Skeletal muscle tissue (tissue), 4 donors: ENCODE results near the gene USB1. TPM values are rescaled to one million over a fixed set of nuclear protein-coding genes. Genes with fewer than 3 reads are reported as not detected.

Experiments
- H3K27ac ChIP-seq: one replicate; pipeline ENCODE4 v1.7.0; 2013; ENCODE audit warnings: mild to moderate bottlenecking, low read depth, low read length, inconsistent platforms
- H3K27me3 ChIP-seq, 3 donors: one replicate each; pipeline ENCODE4 v1.7.0; 2013; ENCODE audit warnings: low read length in 3 of 3; ENCODE audit not compliant: control insufficient read depth in 3 of 3, insufficient read depth in 3 of 3
- H3K36me3 ChIP-seq, 3 donors: one replicate each; pipeline ENCODE4 v1.7.0; 2013; ENCODE audit warnings: low read length in 3 of 3; ENCODE audit not compliant: control insufficient read depth in 3 of 3, insufficient read depth in 3 of 3
- H3K4me1 ChIP-seq, 3 donors: one replicate each; pipeline ENCODE4 v1.7.0; 2013; ENCODE audit warnings: low read length in 3 of 3, mild to moderate bottlenecking in 3 of 3; ENCODE audit not compliant: control insufficient read depth in 3 of 3, insufficient read depth in 3 of 3
- H3K4me3 ChIP-seq, 3 donors: one replicate each; pipeline ENCODE4 v1.7.0; 2013; ENCODE audit warnings: low read length in 3 of 3
- H3K9ac ChIP-seq, 3 donors: one replicate each; pipeline ENCODE4 v1.7.0; 2013; ENCODE audit warnings: low read length in 3 of 3, mild to moderate bottlenecking in 3 of 3, moderate library complexity in 2 of 3, low read depth in 1 of 3
- H3K9me3 ChIP-seq, 3 donors: one replicate each; pipeline ENCODE4 v1.7.0; 2013; ENCODE audit warnings: low read length in 3 of 3; ENCODE audit not compliant: control insufficient read depth in 3 of 3
- total RNA-seq: library from RNA; depleted of rRNA; stranded (reverse); fragments of >200 nt; gene quantifications from one replicate; pipeline ENCODE4 v1.2.3, GENCODE V29; 2014
- donor health status: Osteomylitis.

The USB1 gene
- total RNA-seq, 1 donor from 2014 or later: 2.1 TPM

- Histone ChIP-seq H3K36me3 (peaks cover 0 to 2% (median 0%) of the 10 kb centered on the region in 3 donors), H3K4me3 (no peak overlapping the region), H3K27ac (no peak overlapping the region), H3K9ac (no peak overlapping the region), H3K4me1 (peaks cover 57 to 69% (median 67%) of the 10 kb centered on the region in 3 donors), H3K27me3 (no peaks in the 10 kb centered on the region), H3K9me3 (no peaks in the 10 kb centered on the region)
Measured at GRCh38 chr16:58030136-58030840, 29.1 kb downstream of the USB1 start.

GRCh38 chr16:58031016-58031800, 30.0 kb downstream of the USB1 start:
- Histone ChIP-seq H3K27me3 (no peaks in the 10 kb centered on the region), H3K4me3 (no peak overlapping the region), H3K27ac (no peak overlapping the region), H3K36me3 (peaks cover 0 to 2% (median 0%) of the 10 kb centered on the region in 3 donors), H3K4me1 (peaks cover 64 to 76% (median 67%) of the 10 kb centered on the region in 3 donors), H3K9me3 (no peaks in the 10 kb centered on the region), H3K9ac (no peak overlapping the region)

GRCh38 chr16:58032710-58033293, 31.6 kb downstream of the USB1 start:
- Histone ChIP-seq H3K27ac (no peak overlapping the region), H3K27me3 (no peaks in the 10 kb centered on the region), H3K36me3 (peaks cover 0 to 3% (median 0%) of the 10 kb centered on the region in 3 donors), H3K4me3 (no peak overlapping the region), H3K4me1 (peaks cover 58 to 68% (median 66%) of the 10 kb centered on the region in 3 donors), H3K9me3 (no peaks in the 10 kb centered on the region), H3K9ac (peak overlapping the region in 1 of 3 donors; percentile 45)

- Histone ChIP-seq H3K27me3 (no peaks in the 10 kb centered on the region), H3K36me3 (peaks cover 2 to 12% (median 5%) of the 10 kb centered on the region in 3 donors), H3K9ac (no peak overlapping the region), H3K4me1 (peaks cover 45 to 55% (median 52%) of the 10 kb centered on the region in 3 donors), H3K27ac (no peak overlapping the region), H3K4me3 (no peak overlapping the region), H3K9me3 (no peaks in the 10 kb centered on the region)
Measured at GRCh38 chr16:58034128-58034685, 33.0 kb downstream of the USB1 start.

GRCh38 chr16:58034774-58035173, 33.6 kb downstream of the USB1 start:
- Histone ChIP-seq H3K27me3 (no peaks in the 10 kb centered on the region), H3K36me3 (peaks cover 2 to 15% (median 7%) of the 10 kb centered on the region in 3 donors), H3K9me3 (no peaks in the 10 kb centered on the region), H3K9ac (no peak overlapping the region), H3K4me3 (no peak overlapping the region), H3K4me1 (peaks cover 39 to 50% (median 46%) of the 10 kb centered on the region in 3 donors), H3K27ac (no peak overlapping the region)

- Histone ChIP-seq H3K9ac (peak overlapping the region in 2 of 3 donors; percentile 10 to 45), H3K4me1 (peaks cover 32 to 45% (median 39%) of the 10 kb centered on the region in 3 donors), H3K9me3 (no peaks in the 10 kb centered on the region), H3K4me3 (no peak overlapping the region), H3K36me3 (peaks cover 6 to 23% (median 15%) of the 10 kb centered on the region in 3 donors), H3K27ac (no peak overlapping the region), H3K27me3 (no peaks in the 10 kb centered on the region)
Measured at GRCh38 chr16:58035356-58036170, 34.4 kb downstream of the USB1 start.

GRCh38 chr16:58036943-58037342, 35.7 kb downstream of the USB1 start:
- H3K4me3 ChIP-seq: no peak overlapping the region
- peaks cover 25 to 39% (median 35%) of the 10 kb centered on the region in 3 donors for H3K4me1 ChIP-seq
- no peaks in the 10 kb centered on the region for H3K9me3 ChIP-seq
- no peak overlapping the region for H3K9ac ChIP-seq
- H3K27ac ChIP-seq: no peak overlapping the region
- peaks cover 17 to 33% (median 19%) of the 10 kb centered on the region in 3 donors for H3K36me3 ChIP-seq
- H3K27me3 ChIP-seq: no peaks in the 10 kb centered on the region

- H3K4me3 ChIP-seq: no peak overlapping the region
- peaks cover 23 to 37% (median 30%) of the 10 kb centered on the region in 3 donors for H3K4me1 ChIP-seq
- no peak overlapping the region for H3K27ac ChIP-seq
- H3K36me3 ChIP-seq: peaks cover 23 to 39% (median 25%) of the 10 kb centered on the region in 3 donors
- H3K9me3 ChIP-seq: no peaks in the 10 kb centered on the region
- no peaks in the 10 kb centered on the region for H3K27me3 ChIP-seq
- no peak overlapping the region for H3K9ac ChIP-seq
Measured at GRCh38 chr16:58037365-58038057, 36.3 kb downstream of the USB1 start.

GRCh38 chr16:58038219-58038641, 37.0 kb downstream of the USB1 start:
- Histone ChIP-seq H3K4me1 (peaks cover 19 to 31% (median 24%) of the 10 kb centered on the region in 3 donors), H3K36me3 (peaks cover 29 to 46% (median 30%) of the 10 kb centered on the region in 3 donors), H3K4me3 (no peak overlapping the region)

More at GRCh38 chr16:58038219-58038641, 37.0 kb downstream of the USB1 start:
- Histone ChIP-seq H3K27ac (no peak overlapping the region), H3K27me3 (no peaks in the 10 kb centered on the region), H3K9me3 (no peaks in the 10 kb centered on the region), H3K9ac (no peak overlapping the region)
